GM20000 (cell line): ENCODE results near the gene AMN.

Experiments used
- DNase-seq: peaks from one replicate; pipeline ENCODE4 v3.0.0; 2012; ENCODE audit warnings: low spot score
- CTCF ChIP-seq: IDR thresholded peaks from 2 replicates; pipeline ENCODE4 v1.5.1; 2012; ENCODE audit warnings: mild to moderate bottlenecking, control low read depth; ENCODE audit errors: extremely low read depth, missing control alignments

Gene AMN

GRCh38 chr14:102914474-102915291 is 7.8 kb upstream of the AMN start:
- no peak for DNase-seq
- no peak for TF ChIP-seq CTCF

- no peak for TF ChIP-seq CTCF
- no peak for DNase-seq
Measured at GRCh38 chr14:102915292-102916110, 7.0 kb upstream of the AMN start.

- DNase-seq = no peak
- no peak for TF ChIP-seq CTCF
Measured at GRCh38 chr14:102916347-102917055, 6.0 kb upstream of the AMN start.

GRCh38 chr14:102917056-102917385 is 5.4 kb upstream of the AMN start:
- no peak for DNase-seq
- no peak for TF ChIP-seq CTCF

- peak; percentile 87 for DNase-seq
- TF ChIP-seq CTCF = peak; percentile 75
Measured at GRCh38 chr14:102917469-102918211, 4.8 kb upstream of the AMN start.

- no peak for TF ChIP-seq CTCF
- no peak for DNase-seq
Measured at GRCh38 chr14:102918438-102918837, 4.0 kb upstream of the AMN start.
